ENCODE measurements around the gene ATXN7.
A peak's percentile ranks its signal among the peaks of the same experiment; 100 is the strongest.

ATXN7 gene

DNA sequence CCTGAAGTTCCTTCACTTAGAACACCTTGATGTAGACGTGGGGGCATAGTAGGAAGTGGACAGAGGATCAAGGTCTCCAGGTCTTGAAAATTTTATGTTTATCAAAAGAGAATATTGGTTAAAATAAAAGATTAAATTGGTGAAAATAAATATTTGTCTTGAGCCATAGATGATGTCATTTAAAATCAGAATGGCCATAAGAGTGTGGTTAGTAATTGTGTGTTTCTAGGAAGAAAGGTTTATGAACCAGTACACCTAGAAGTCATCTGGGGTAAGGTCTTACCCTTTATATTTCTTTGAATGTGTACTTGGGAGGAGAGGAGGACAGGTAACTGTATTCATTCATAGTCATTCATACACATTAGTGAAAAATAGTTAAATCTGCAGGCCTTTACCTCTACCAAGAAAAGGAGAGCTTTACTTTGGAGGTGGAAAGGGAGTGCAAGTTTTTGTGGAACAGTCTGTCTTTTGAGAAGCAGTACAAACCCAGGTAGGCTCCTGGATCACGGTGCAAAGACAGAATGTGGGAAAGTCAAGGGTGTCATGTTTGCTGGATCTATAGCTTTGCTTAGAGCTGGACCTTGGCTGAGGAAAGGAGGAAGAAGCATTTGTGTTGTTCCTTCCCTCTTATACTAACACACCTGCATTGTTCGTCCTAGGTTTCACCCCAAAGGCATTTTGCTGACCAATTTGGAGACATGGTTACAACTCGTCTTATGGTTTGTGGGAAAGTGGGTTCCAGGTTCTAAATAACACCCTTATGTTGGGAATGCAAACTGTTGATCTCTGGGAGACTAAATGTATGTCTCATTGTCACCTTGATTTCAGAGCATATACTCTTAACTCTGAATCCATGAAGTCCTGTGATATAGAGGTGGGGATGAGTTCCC, 42.3 kb downstream of the ATXN7 start:
- DNase-seq (ENCODE audit: low read depth): no peak

GRCh38 chr3:63908081-63908736, 44.5 kb downstream of the ATXN7 start:
- no peak for DNase-seq (ENCODE audit: low read depth)

DNA sequence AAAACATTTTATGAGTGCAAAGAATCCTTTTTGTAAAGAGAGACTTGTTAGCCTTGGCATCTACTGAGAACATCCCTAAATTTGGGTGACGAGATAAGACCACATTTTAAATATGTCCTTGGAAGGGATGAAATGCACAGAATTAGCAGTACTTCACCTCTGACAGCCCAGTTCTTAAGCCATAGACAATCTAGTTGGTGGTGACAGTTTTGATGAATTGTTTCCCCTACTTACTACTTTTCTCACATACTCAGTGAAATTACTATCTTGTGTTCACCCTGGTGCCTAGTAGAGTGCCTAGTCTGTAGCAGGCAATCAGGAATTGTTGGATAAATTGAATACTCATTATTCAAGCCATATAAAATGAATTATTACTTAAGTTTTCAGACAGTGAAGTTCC, 45.1 kb downstream of the ATXN7 start:
- DNase-seq (ENCODE audit: low read depth): no peak

- DNase-seq (ENCODE audit: low read depth): no peak
Measured at GRCh38 chr3:63909431-63909830, 45.8 kb downstream of the ATXN7 start.

DNA sequence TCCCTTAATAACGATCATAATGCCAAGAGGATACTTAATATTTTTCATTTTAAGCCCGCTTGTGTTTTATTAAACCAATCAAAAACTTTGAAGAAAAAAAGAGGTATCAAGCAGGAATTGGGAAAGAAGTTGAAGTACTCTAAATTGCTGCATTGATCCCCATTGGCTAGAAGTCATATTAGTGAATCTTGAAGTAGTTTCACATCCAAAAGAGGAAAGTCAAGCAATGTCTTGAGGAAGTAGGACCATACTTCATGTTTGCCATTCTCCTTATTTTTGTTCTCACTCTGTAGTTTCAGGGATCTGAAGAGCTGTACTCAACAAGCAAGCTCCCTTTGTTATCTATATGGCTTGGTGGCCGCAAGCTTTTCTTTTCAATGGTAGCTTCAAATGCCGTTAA, 46.3 kb downstream of the ATXN7 start:
- no peak for DNase-seq (ENCODE audit: low read depth)

DNA sequence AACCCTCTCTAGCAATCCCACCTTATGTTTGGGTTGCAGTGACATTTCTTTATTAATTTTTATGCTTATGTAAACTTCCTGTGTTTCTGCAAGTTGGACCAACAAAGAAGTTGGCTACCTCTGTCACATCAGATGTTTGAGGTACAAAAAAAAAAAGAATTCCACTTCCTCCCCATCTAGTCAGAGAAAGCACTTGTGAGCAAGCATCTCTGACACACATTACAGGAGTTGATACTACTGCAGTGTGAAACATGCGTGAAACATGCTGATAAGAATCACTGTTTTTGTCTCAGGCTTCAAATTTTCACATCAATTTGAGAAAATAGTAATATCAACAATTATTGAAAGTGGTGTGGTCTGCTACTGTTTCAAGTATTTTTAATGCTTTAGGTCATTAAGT, 47.2 kb downstream of the ATXN7 start:
- DNase-seq (ENCODE audit: low read depth): no peak

- DNase-seq (ENCODE audit: low read depth): no peak
Measured at GRCh38 chr3:63911509-63911872, 47.8 kb downstream of the ATXN7 start.

DNA sequence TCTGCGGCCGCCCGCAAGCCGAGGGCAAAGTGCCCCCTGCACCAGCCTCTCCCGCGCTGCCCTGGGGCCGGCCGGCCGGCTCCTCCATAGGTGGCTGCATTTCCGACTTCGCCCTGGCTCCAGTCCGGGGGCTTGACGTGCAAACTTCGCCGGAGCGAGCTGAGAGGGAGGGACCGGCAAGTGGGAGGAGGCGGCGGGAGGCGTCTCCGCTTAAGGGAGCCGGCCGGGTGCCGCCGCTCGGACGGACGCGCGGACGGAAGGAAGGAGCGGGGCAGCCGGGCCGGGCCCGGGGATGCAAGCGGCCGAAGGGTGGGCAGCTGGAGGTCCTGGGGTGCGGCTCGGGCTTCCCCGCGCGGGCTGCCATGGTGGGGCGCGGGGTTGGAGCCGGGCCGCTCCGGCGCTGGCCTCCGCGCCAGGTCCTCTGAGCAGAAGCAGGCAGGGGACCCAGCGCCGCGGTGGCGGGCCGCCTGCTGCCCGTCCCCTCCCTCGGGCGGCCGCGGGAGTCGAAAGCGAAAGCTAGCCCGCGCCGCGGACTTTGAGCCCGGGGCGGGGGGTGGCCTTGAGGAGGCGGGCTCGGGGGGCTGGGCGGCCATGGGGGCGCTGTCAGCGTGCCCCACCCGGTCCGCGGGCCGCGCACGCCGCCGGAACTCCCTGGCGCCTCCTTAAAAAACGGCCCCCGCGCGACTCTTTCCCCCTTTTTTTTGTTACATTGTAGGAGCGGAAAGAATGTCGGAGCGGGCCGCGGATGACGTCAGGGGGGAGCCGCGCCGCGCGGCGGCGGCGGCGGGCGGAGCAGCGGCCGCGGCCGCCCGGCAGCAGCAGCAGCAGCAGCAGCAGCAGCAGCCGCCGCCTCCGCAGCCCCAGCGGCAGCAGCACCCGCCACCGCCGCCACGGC, 48.5 kb downstream of the ATXN7 start, which contains the start of gene SCAANT1:
Gene SCAANT1, minus strand, starts transcription at position 511 of the 895 bp plus-strand sequence.
- peak; percentile 74 for DNase-seq (ENCODE audit: low read depth)

DNA sequence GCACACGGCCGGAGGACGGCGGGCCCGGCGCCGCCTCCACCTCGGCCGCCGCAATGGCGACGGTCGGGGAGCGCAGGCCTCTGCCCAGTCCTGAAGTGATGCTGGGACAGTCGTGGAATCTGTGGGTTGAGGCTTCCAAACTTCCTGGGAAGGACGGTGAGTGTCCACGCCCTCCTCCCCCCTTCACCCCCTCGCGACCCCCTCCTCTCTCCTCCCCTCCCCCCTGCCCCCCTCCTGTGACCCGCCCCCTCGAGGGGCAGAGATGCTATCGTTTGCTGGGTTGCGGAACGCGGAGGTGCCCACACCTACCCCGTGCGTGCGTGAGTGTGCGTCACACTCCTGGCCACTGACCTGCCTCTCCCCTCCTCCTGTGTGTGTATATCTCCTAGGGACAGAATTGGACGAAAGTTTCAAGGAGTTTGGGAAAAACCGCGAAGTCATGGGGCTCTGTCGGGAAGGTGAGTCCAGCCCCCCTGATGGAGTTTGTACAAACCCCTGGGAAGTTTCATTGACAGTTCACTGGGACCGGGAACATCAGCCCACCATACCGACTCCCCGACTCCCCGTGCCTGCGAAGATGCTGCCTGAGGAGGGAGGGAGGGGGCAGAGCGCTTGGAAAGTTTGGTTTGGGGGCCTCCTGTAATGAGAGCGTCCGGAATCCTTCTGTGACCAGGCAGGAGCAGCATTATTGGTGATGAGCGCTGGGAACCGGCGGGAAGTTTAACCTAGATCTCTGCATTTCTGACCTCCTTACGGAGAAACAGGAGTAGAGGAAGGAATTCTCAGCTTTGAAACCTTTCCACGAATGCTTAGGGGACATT, 49.3 kb downstream of the ATXN7 start:
- peak; percentile 21 for DNase-seq (ENCODE audit: low read depth)

- DNase-seq (ENCODE audit: low read depth): no peak
Measured at GRCh38 chr3:63914312-63914711, 50.6 kb downstream of the ATXN7 start.

DNA sequence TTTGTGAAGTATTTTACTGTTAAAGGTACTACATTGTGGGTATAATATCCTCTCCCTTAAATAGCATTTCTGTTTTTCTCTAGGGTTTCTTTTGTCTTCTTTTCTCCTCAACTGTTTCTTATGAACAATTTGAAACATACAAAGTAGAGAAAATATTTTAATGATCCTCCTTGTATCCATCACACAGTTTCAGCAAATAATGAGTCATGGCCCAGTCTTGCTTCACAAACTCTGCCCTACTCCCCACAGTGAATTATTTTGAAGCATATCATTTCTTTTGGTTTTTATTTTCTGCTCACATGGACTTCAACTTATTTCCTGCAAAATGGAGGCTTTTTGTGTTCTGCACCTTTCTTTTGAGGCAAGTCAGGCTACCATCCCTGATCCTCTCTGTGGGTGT, 54.7 kb downstream of the ATXN7 start:
- DNase-seq (ENCODE audit: low read depth): no peak

GRCh38 chr3:63920001-63920400, 56.3 kb downstream of the ATXN7 start:
- DNase-seq (ENCODE audit: low read depth): no peak

DNA sequence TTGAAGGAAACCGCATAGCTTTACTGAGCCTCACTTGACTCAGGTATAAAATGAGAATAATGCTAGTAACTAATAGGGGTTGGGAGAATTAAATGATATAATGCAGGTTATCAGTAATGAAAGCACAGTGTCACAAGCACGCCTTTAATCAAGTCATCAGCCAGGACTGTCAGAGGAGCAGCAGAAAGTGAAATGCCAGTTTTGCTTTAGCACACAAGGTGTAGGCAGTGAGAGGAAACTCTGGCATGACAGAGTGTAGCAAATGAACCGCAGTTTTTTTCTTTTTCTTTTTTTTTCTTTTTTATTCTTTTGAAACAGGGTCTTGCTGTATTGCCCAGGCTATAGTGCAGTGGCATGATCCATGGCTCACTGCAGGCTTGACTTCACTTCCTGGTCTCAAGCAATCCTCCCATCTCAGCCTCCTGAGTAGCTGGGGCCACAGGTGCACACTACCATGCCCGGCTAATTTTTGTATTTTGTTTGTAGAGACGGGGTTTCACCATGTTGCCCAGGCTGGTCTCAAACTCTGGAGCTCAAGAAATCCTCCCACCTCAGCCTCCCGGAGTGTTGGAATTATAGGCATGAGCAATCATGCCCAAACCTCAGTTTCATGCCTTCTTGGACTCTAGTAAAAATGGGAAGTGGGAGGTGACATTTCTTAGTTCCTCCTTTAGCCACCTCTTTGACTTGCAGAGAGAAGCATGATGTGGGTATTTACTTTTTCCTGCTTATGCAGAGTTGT, 58.2 kb downstream of the ATXN7 start:
- no peak for DNase-seq (ENCODE audit: low read depth)

- DNase-seq (ENCODE audit: low read depth): no peak
Measured at GRCh38 chr3:63922491-63923199, 59.0 kb downstream of the ATXN7 start.

- DNase-seq (ENCODE audit: low read depth): no peak
Measured at GRCh38 chr3:63926309-63926708, 62.6 kb downstream of the ATXN7 start.

- DNase-seq (ENCODE audit: low read depth): no peak
Measured at GRCh38 chr3:63927422-63928280, 64.0 kb downstream of the ATXN7 start.

DNA sequence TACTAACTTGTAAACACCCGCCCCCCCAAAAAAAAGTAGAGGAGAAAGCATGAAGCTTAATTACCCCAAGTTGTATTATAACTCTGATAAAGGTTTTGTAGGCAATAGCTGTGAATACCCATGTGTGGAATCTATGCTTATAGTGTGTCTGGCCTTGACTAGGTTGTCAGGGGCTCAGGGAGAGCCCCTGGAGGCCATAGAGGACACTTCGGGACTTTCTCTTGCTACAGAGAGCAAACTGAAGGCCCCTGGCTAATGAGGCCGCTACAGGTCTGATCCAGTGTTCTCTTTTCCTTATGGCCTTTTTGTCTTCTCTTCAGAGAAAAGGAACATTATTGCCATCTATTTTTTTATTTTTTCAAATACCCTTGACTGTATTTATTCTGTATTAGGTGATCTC, 67.6 kb downstream of the ATXN7 start:
- DNase-seq (ENCODE audit: low read depth): no peak

GRCh38 chr3:63932509-63933212, 69.0 kb downstream of the ATXN7 start:
- no peak for DNase-seq (ENCODE audit: low read depth)

DNA sequence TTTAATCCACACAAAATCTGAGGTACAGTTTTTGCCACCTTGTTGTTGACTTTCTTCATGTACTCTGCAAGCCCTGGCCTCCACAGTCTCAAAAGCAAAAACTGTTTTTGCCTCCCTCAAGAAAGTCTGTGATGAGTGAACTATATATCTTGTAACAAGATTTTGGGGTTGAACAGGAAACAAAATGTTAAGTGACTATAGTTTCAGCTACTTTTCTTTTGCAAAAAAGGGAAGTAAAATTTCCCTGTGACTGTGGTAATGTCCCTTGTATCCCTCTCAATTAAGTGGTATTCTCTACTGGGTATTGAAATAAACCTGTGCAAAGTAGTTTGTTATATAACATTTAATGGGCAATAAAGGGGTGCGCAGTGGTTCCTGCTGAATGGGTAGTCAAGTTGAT, 69.8 kb downstream of the ATXN7 start:
- no peak for DNase-seq (ENCODE audit: low read depth)

Data from stimulated activated CD8-positive, alpha-beta memory T cell treated with anti-CD3 and anti-CD28 coated beads, Interleukin-4, amount 100 ng/mL, for 24 hours (primary cell).